ENCODE data around the gene TNFRSF18.

DNA sequence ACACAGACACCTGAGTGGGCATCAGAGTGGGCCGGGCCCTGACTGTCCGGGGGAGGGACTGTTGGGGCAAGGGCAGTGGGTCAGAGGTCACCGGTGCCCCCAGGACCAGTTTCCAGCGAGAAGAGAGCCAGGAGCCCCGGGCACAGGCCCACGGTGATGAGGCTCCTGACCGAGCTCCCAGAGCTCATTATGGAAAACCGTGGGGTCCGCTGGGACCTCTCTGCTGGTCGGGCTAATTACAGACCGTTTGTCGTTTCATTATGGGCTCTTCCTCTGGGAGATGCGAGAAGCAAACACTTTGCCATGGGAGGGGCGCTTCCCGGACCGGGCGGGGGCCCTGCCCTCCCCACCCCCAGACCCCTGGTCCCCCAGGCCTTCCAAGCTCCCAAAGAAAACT is 44.7 kb downstream of the TNFRSF18 start:
- TF ChIP-seq EZH2phosphoT487 (IDR thresholded peaks at IDR 0.05; ENCODE audit: borderline replicate concordance, low read depth, low read length), result no peak
- TF ChIP-seq, protein P1, sequence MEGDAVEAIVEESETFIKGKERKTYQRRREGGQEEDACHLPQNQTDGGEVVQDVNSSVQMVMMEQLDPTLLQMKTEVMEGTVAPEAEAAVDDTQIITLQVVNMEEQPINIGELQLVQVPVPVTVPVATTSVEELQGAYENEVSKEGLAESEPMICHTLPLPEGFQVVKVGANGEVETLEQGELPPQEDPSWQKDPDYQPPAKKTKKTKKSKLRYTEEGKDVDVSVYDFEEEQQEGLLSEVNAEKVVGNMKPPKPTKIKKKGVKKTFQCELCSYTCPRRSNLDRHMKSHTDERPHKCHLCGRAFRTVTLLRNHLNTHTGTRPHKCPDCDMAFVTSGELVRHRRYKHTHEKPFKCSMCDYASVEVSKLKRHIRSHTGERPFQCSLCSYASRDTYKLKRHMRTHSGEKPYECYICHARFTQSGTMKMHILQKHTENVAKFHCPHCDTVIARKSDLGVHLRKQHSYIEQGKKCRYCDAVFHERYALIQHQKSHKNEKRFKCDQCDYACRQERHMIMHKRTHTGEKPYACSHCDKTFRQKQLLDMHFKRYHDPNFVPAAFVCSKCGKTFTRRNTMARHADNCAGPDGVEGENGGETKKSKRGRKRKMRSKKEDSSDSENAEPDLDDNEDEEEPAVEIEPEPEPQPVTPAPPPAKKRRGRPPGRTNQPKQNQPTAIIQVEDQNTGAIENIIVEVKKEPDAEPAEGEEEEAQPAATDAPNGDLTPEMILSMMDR (conservative IDR thresholded peaks at IDR 0.05; ENCODE audit: low read length), result no peak

Measured in OCI-LY7 (cell line).